ENCODE data around the gene PLEKHJ1. TPM values are rescaled to one million over a fixed set of nuclear protein-coding genes. Genes with fewer than 3 reads are reported as not detected.
A peak's percentile ranks its signal among the peaks of the same experiment; 100 is the strongest.
"Not testable (repeated sequence)": the region's sequence is repeated elsewhere in the genome, so short reads cannot be mapped to it uniquely, and the experiment has no call there.

Gene PLEKHJ1, protein sequence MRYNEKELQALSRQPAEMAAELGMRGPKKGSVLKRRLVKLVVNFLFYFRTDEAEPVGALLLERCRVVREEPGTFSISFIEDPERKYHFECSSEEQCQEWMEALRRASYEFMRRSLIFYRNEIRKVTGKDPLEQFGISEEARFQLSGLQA
- total RNA-seq = 62.0 TPM
- polyA plus RNA-seq = 97.7 TPM
- long read RNA-seq, donor 1, partial matches to known transcripts = 0 of 4 reads
- long read RNA-seq, donor 1, other reads (novel, unspliced or antisense) = 0 of 4 reads
- long read RNA-seq, donor 2, transcript PLEKHJ1-206 (5 exons, 1,311 nt) = minor isoform, 12 of 292 reads
- long read RNA-seq, donor 2, transcript PLEKHJ1-201 (6 exons, 1,206 nt) = major isoform, 55 of 292 reads
- long read RNA-seq, donor 2, partial matches to known transcripts = 98 of 292 reads
- long read RNA-seq, donor 2, other reads (novel, unspliced or antisense) = 121 of 292 reads
- long read RNA-seq, donor 3, transcript PLEKHJ1-201 (6 exons, 1,206 nt) = major isoform, 33 of 68 reads
- long read RNA-seq, donor 3, transcript PLEKHJ1-206 (5 exons, 1,311 nt) = minor isoform, 14 of 68 reads
- long read RNA-seq, donor 3, partial matches to known transcripts = 8 of 68 reads
- long read RNA-seq, donor 3, other reads (novel, unspliced or antisense) = 5 of 68 reads
- long read RNA-seq, donor 4, transcript PLEKHJ1-201 (6 exons, 1,206 nt) = major isoform, 18 of 25 reads
- long read RNA-seq, donor 4, partial matches to known transcripts = 0 of 25 reads
- long read RNA-seq, donor 4, other reads (novel, unspliced or antisense) = 0 of 25 reads
- long read RNA-seq, donor 5, transcript PLEKHJ1-206 (5 exons, 1,311 nt) = minor isoform, 7 of 90 reads
- long read RNA-seq, donor 5, transcript PLEKHJ1-201 (6 exons, 1,206 nt) = major isoform, 38 of 90 reads
- long read RNA-seq, donor 5, partial matches to known transcripts = 19 of 90 reads
- long read RNA-seq, donor 5, other reads (novel, unspliced or antisense) = 21 of 90 reads
- long read RNA-seq, donor 6, transcript PLEKHJ1-201 (6 exons, 1,206 nt) = major isoform, 31 of 35 reads
- long read RNA-seq, donor 6, partial matches to known transcripts = 0 of 35 reads
- long read RNA-seq, donor 6, other reads (novel, unspliced or antisense) = 0 of 35 reads
- long read RNA-seq, donor 7, transcript PLEKHJ1-201 (6 exons, 1,206 nt) = major isoform, 14 of 18 reads
- long read RNA-seq, donor 7, partial matches to known transcripts = 0 of 18 reads
- long read RNA-seq, donor 7, other reads (novel, unspliced or antisense) = 0 of 18 reads
- long read RNA-seq, donor 8, transcript PLEKHJ1-201 (6 exons, 1,206 nt) = major isoform, 10 of 13 reads
- long read RNA-seq, donor 8, partial matches to known transcripts = 0 of 13 reads
- long read RNA-seq, donor 8, other reads (novel, unspliced or antisense) = 0 of 13 reads
- long read RNA-seq, donor 9, transcript PLEKHJ1-201 (6 exons, 1,206 nt) = major isoform, 28 of 34 reads
- long read RNA-seq, donor 9, partial matches to known transcripts = 0 of 34 reads
- long read RNA-seq, donor 9, other reads (novel, unspliced or antisense) = 0 of 34 reads
- long read RNA-seq, donor 10, transcript PLEKHJ1-206 (5 exons, 1,311 nt) = minor isoform, 5 of 123 reads
- long read RNA-seq, donor 10, transcript PLEKHJ1-201 (6 exons, 1,206 nt) = major isoform, 17 of 123 reads
- long read RNA-seq, donor 10, partial matches to known transcripts = 77 of 123 reads
- long read RNA-seq, donor 10, other reads (novel, unspliced or antisense) = 21 of 123 reads

DNA sequence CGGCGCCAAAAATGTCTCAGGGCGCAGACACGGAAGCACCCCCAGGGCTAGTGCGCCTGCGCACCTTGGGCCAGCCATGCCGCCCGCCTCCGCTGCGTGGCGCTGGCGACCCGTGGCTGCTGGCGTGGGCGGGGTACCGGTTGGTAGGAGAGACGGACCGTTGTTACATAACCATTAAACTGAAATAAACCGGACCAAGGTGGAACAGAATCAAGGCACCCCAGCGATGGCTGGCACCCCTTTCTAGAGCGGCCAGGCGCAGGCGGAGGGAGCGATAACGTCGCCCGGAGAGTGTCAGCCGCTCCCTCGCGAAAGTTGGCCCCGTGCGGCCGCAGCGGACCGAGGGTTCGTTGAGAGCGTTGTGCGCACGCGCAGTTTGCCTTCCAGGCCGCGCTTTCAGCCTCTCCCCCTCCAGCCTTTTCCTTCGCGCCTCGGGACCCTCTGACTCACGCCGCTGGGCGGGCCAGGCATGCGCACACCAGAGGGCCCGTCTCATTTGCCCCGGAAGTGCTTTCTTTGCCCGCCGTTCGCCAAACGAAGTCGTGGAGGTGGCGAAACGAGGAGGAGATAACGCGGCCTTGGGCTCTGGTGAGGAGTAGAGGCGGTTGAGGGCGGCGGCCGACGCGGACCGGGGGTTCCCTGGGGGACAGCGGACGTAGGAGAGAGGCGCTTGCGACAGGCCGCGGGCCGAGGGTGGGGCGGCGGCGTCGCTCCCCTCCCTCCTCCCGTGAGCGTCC lies at the start of gene PLEKHJ1, which contains the start of gene SF3A2:
PLEKHJ1 (minus strand) TSS at position 16 of the 737 bp plus-strand sequence. CDS start 81 bp downstream, outside the sequence.
SF3A2 (plus strand) TSS at position 511 of the 737 bp plus-strand sequence. CDS start 6,595 bp downstream, outside the sequence.
- peak; percentile 92 to 99 (median 96) for DNase-seq (ENCODE audit: low read depth in 6 of 9, low spot score in 9 of 9)
- Histone ChIP-seq H3K9me3 (ENCODE audit: control insufficient read depth in 2 of 2, insufficient read depth in 1 of 2, low read length in 1 of 2) (peaks cover 0 to 3% of the 10 kb centered on the region in 2 donors), H3K27me3 (ENCODE audit: control insufficient read depth in 2 of 2, insufficient read depth in 1 of 2, low read length in 1 of 2) (no peaks in the 10 kb centered on the region), H3K4me3 (ENCODE audit: low read length in 2 of 2) (peak within 1 kb of the TSS; percentile 88 to 97), H3K27ac (ENCODE audit: low read depth in 1 of 2, low read length in 1 of 2) (peak within 1 kb of the TSS; percentile 99 to 100), H3K4me1 (ENCODE audit: control insufficient read depth in 2 of 2, insufficient read depth in 2 of 2, low read length in 2 of 2) (peaks cover 40 to 56% of the 10 kb centered on the region in 2 donors), H3K36me3 (ENCODE audit: control insufficient read depth in 2 of 2, insufficient read depth in 2 of 2, low read length in 1 of 2) (peaks cover 33 to 42% of the 10 kb centered on the region in 2 donors)
- under 1% methylated on average over 80 of the region's 80 CpGs for WGBS

DNA sequence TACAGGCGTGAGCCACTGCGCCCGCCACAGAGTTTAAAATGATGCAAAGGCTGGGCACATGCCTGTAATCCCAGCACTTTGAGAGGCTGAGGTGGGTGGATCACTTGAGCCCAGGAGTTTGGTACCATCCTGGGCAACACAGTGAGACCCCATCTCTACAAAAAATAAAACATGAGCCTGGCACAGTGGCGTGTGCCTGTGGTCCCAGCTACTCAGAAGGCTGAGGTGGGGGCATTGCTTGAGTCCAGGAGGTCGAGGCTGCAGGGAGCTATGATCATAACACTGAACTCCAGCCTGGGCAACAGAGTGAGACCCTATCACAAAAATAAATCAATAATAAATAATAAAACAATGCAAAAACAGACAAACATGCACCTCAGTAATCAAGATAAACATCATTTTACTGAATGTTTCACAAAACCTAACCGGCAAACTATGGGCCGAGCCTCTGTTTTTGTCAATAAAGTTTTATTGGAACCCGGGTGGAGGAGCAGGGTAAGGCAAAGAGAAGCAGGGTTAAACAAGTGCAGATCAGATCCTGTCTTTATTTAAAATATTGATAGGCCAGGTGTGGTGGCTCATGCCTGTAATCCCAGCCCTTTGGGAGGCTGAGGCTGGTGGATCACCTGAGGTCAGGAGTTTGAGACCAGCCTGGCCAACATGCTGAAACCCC lies 47.8 kb upstream of the PLEKHJ1 start:
- H3K4me1 ChIP-seq (ENCODE audit: control insufficient read depth in 2 of 2, insufficient read depth in 2 of 2, low read length in 2 of 2) = peaks cover 0 to 12% of the 10 kb centered on the region in 2 donors
- WGBS = 97% methylated on average over 8 of the region's 8 CpGs
- no peak overlapping the region for H3K27ac ChIP-seq (ENCODE audit: low read depth in 1 of 2, low read length in 1 of 2)
- peaks cover 0 to 2% of the 10 kb centered on the region in 2 donors for H3K9me3 ChIP-seq (ENCODE audit: control insufficient read depth in 2 of 2, insufficient read depth in 1 of 2, low read length in 1 of 2)
- no peaks in the 10 kb centered on the region for H3K36me3 ChIP-seq (ENCODE audit: control insufficient read depth in 2 of 2, insufficient read depth in 2 of 2, low read length in 1 of 2)
- H3K4me3 ChIP-seq (ENCODE audit: low read length in 2 of 2) = no peak overlapping the region
- peaks cover 26 to 70% of the 10 kb centered on the region in 2 donors for H3K27me3 ChIP-seq (ENCODE audit: control insufficient read depth in 2 of 2, insufficient read depth in 1 of 2, low read length in 1 of 2)
- DNase-seq (ENCODE audit: low read depth in 6 of 9, low spot score in 9 of 9) = no peak

DNA sequence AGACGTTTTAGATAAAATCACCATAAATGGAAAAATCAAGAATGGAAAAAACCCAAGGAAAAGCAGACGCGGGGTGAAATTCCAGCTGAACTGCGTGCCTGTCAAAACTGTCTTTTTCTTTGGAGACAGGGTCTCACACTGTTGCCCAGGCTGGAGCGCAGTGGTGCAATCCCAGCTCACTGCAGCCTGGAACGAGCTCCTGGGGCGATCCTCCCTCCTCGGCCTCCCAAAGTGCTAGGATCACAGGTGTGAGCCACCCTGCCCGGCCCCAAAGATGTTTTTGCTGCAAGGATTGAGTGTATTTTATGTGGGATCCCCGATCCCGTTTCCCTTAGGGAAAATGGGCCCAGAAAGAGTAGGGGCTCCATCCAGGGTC lies 46.7 kb upstream of the PLEKHJ1 start:
- Histone ChIP-seq H3K27ac (ENCODE audit: low read depth in 1 of 2, low read length in 1 of 2) (no peak overlapping the region), H3K9me3 (ENCODE audit: control insufficient read depth in 2 of 2, insufficient read depth in 1 of 2, low read length in 1 of 2) (peaks cover 0 to 2% of the 10 kb centered on the region in 2 donors), H3K27me3 (ENCODE audit: control insufficient read depth in 2 of 2, insufficient read depth in 1 of 2, low read length in 1 of 2) (peaks cover 19 to 59% of the 10 kb centered on the region in 2 donors), H3K4me3 (ENCODE audit: low read length in 2 of 2) (no peak overlapping the region), H3K36me3 (ENCODE audit: control insufficient read depth in 2 of 2, insufficient read depth in 2 of 2, low read length in 1 of 2) (no peaks in the 10 kb centered on the region), H3K4me1 (ENCODE audit: control insufficient read depth in 2 of 2, insufficient read depth in 2 of 2, low read length in 2 of 2) (peaks cover 0 to 11% of the 10 kb centered on the region in 2 donors)
- WGBS = 91% methylated on average over 11 of the region's 11 CpGs
- DNase-seq (ENCODE audit: low read depth in 6 of 9, low spot score in 9 of 9) = no peak

DNA sequence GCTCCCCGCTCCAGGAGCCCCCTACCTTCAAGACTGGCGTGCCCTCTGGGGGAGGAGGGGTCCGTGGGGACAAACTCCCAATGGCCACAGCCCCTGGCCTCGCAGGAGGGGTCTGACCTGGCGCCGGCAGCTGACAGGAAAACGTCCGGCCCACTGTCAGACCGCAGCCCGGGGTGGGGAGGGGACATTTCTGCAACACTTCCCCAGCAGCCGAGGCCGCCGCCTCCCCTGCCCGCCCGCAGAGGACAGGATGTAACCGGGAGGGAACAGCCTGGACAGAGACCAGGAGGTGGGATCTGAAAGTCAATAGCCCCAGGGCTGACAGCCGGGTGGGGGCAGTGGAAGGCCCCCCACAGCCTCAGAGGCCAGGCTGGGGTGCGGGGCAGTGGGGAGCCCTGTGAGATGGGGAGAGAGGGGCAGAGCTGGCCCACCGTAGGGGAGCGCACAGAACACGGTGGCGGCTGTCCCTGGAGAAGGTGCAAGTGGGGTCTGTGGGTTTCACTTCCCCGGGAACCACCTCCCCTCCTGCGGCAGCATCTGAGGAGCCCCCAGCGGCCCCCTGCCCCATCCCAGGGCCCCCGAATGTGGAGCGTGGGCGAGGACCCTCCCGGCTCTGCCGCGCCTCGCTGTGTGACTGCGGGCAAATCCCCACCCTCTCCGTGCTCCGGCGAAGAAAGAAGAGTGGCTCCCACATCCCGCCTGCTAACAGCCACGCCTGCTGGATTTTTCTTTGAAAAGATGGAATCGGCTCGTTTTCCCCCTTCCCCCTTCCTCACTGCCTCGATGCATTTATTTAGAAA lies 46.1 kb upstream of the PLEKHJ1 start, which contains the start of gene PEAK3:
PEAK3 (minus strand) TSS at position 114 of the 800 bp plus-strand sequence. CDS start 1,244 bp downstream, outside the sequence.
- H3K4me3 ChIP-seq (ENCODE audit: low read length in 2 of 2) = no peak within 1 kb of the TSS
- peaks cover 0 to 2% of the 10 kb centered on the region in 2 donors for H3K9me3 ChIP-seq (ENCODE audit: control insufficient read depth in 2 of 2, insufficient read depth in 1 of 2, low read length in 1 of 2)
- H3K27ac ChIP-seq (ENCODE audit: low read depth in 1 of 2, low read length in 1 of 2) = no peak within 1 kb of the TSS
- H3K27me3 ChIP-seq (ENCODE audit: control insufficient read depth in 2 of 2, insufficient read depth in 1 of 2, low read length in 1 of 2) = peaks cover 15 to 53% of the 10 kb centered on the region in 2 donors
- no peak for DNase-seq (ENCODE audit: low read depth in 6 of 9, low spot score in 9 of 9)
- peaks cover 0 to 2% of the 10 kb centered on the region in 2 donors for H3K36me3 ChIP-seq (ENCODE audit: control insufficient read depth in 2 of 2, insufficient read depth in 2 of 2, low read length in 1 of 2)
- WGBS = 12% methylated on average over 41 of the region's 41 CpGs
- H3K4me1 ChIP-seq (ENCODE audit: control insufficient read depth in 2 of 2, insufficient read depth in 2 of 2, low read length in 2 of 2) = peaks cover 0 to 11% of the 10 kb centered on the region in 2 donors

DNA sequence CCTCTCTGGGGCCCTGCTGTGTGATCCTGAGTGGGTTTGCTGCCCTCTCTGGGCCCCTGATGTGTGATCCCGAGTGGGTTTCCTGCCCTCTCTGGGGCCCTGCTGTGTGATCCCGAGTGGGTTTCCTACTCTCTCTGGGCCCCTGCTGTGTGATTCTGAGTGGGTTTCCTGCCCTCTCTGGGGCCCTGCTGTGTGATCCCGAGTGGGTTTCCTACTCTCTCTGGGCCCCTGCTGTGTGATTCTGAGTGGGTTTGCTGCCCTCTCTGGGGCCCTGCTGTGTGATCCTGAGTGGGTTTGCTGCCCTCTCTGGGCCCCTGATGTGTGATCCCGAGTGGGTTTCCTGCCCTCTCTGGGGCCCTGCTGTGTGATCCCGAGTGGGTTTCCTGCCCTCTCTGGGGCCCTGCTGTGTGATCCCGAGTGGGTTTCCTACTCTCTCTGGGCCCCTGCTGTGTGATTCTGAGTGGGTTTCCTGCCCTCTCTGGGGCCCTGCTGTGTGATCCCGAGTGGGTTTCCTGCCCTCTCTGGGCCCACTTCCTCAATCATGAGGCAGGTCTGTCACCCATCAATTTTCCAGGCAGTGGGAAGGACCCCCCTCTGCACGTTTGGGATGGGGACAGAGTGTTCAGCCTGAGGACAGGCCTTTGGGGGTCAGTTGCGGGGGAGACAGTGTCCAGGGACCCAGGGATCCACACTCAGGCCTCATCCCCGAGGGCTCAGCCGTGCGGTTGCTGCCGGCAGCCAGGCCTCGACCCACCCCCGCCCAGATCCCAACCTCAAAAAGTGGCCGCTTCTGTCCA lies 45.3 kb upstream of the PLEKHJ1 start:
- not testable (repeated sequence) for H3K27ac ChIP-seq (ENCODE audit: low read depth in 1 of 2, low read length in 1 of 2); H3K9me3 ChIP-seq (ENCODE audit: control insufficient read depth in 2 of 2, insufficient read depth in 1 of 2, low read length in 1 of 2); H3K4me3 ChIP-seq (ENCODE audit: low read length in 2 of 2); H3K36me3 ChIP-seq (ENCODE audit: control insufficient read depth in 2 of 2, insufficient read depth in 2 of 2, low read length in 1 of 2); DNase-seq (ENCODE audit: low read depth in 6 of 9, low spot score in 9 of 9)
- H3K27me3 ChIP-seq (ENCODE audit: control insufficient read depth in 2 of 2, insufficient read depth in 1 of 2, low read length in 1 of 2) = peaks cover 15 to 45% of the 10 kb centered on the region in 2 donors
- H3K4me1 ChIP-seq (ENCODE audit: control insufficient read depth in 2 of 2, insufficient read depth in 2 of 2, low read length in 2 of 2) = peaks cover 0 to 11% of the 10 kb centered on the region in 2 donors
- 13% methylated on average over 16 of the region's 16 CpGs for WGBS

DNA sequence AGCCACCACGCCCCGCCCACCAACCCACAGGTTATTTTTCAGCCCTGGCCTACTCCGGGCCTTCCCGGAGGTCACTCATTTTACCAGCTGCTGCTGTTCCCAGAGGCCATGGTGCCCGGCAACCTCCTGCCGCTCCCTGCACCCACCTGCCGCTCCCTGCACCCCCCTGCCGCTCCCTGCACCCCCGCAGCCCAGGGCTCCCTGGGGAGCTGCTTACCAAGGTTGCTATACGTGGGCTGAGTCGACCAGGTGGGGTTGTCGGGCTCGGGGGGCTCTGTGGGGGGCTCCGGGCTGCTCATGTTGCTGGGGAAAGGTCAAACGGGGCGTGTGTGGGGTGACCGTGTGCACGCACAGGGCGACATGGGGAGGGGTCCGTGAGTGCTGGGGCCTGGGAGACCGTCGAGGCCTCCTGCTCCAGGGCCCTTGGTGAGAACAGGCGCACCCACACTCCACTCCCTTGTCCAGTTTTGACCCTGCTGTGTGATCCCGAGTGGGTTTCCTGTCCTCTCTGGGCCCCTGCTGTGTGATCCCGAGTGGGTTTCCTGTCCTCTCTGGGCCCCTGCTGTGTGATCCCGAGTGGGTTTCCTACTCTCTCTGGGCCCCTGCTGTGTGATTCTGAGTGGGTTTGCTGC lies 44.6 kb upstream of the PLEKHJ1 start:
- Histone ChIP-seq H3K36me3 (ENCODE audit: control insufficient read depth in 2 of 2, insufficient read depth in 2 of 2, low read length in 1 of 2) (peaks cover 7 to 12% of the 10 kb centered on the region in 2 donors), H3K27ac (ENCODE audit: low read depth in 1 of 2, low read length in 1 of 2) (no peak overlapping the region), H3K9me3 (ENCODE audit: control insufficient read depth in 2 of 2, insufficient read depth in 1 of 2, low read length in 1 of 2) (no peaks in the 10 kb centered on the region), H3K27me3 (ENCODE audit: control insufficient read depth in 2 of 2, insufficient read depth in 1 of 2, low read length in 1 of 2) (peaks cover 15 to 38% of the 10 kb centered on the region in 2 donors), H3K4me3 (ENCODE audit: low read length in 2 of 2) (no peak overlapping the region), H3K4me1 (ENCODE audit: control insufficient read depth in 2 of 2, insufficient read depth in 2 of 2, low read length in 2 of 2) (peaks cover 0 to 11% of the 10 kb centered on the region in 2 donors)
- WGBS = 89% methylated on average over 26 of the region's 26 CpGs
- no peak for DNase-seq (ENCODE audit: low read depth in 6 of 9, low spot score in 9 of 9)

All from thymus (tissue), 14 donors.